GM18517 (cell line): ENCODE results near the gene MARCO.
"Not testable (repeated sequence)": the region's sequence is repeated elsewhere in the genome, so short reads cannot be mapped to it uniquely, and the experiment has no call there.

Experiments used
- ATAC-seq: cut with Tn5 transposase; IDR thresholded peaks from one replicate; pipeline ENCODE4 v1.9.1; 2021; ENCODE audit warnings: mild to moderate bottlenecking, moderate library complexity; ENCODE audit not compliant: unreplicated experiment

MARCO gene

GRCh38 chr2:118994172-118994700, 52.2 kb downstream of the MARCO start:
- no peak for ATAC-seq

DNA sequence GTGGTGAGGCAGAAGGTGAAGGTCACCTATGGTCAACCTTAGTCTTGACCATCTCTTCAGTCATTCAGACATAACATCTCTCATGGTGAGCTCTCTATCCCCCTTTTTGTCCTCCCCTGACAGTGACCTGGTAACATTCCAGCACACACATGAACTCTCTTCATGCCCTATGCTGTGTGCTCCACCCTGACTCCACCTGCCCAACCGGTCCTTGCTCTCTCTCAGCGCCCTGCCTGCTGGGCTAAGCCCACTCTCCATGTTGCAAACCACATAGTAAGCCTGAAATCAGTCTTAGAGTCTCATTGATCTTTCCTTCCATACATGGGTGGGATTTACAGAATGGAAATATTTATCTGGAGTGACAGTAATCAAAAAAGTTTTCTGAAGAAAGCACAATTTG, 52.8 kb downstream of the MARCO start:
- no peak for ATAC-seq

DNA sequence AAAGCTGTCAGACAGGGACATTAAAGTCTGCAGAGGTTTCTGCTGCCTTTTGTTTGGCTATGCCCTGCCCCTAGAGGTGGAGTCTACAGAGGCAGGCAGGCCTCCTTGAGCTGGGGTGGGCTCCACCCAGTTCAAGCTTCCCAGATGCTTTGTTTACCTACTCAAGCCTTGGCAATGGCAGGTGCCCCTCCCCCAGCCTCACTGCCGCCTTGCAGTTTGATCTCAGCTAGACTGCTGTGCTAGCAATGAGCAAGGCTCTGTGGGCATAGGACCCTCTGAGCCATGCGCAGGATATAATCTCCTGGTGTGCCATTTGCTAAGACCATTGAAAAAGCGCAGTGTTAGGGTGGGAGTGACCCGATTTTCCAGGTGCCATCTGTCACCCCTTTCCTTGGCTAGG, 61.9 kb downstream of the MARCO start:
- not testable (repeated sequence) for ATAC-seq

DNA sequence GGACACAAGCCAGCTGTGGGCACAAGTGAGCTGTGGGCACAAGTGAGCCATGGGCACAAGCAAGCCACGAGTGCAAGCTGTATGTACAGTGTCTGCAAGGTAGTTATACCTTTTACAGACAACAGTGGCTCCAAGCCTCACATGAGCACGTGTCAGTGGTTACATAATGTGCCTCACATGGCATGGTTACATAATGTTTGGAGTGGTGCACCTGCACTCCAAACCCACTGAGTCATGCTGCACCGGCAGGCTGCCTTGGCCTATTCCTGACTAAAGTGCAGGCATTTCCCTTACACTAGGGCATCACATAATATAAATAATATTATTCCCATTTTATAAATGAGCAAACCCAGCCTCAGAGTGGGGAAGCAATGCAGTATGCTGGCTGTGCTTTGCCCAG, 62.6 kb downstream of the MARCO start:
- ATAC-seq: no peak

GRCh38 chr2:119005051-119005450, 63.1 kb downstream of the MARCO start:
- ATAC-seq: no peak

- no peak for ATAC-seq
These were observed 63.6 kb downstream of the MARCO start for GRCh38 chr2:119005555-119005954.

DNA sequence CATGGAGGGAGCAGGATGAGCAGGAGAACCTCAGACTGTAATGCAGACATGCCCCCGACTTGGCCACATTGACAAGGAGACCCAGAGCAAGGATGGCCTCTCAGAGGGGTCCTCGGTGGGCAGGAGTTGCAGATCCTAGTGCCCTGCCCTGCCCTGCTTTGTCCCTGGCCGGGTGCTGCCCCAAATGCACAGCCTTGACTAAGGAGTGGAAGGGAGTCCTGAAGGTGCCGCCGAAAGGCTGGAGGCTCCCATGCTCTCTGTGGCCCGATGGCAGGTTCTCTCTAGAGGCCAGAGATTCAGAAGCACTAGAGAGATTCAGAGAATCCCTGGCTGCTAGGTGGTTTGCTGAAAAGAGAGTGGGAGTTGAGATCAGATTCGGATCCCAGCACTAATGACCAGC, 64.4 kb downstream of the MARCO start:
- no peak for ATAC-seq

DNA sequence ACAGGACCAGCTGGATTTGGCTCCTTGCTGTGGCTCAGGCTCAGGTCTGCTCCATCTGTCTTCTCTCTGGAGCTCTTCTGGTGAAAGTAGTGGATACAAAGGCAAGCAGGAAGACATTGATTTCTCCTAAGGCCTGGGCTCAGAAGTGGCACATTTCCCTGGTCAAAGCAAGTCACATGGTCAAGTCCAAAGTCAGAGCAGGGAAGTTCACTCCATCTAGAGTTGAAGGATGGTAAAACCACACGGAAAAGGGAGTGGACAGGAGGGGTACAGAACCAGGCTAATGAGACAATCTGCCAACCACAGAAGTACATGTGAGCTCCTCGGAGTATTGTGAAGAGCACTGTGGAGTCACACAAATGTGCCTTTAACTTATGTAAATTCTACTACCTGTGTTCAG, 66.1 kb downstream of the MARCO start:
- ATAC-seq: no peak

- no peak for ATAC-seq
These were observed 67.1 kb downstream of the MARCO start for GRCh38 chr2:119009110-119009509.

DNA sequence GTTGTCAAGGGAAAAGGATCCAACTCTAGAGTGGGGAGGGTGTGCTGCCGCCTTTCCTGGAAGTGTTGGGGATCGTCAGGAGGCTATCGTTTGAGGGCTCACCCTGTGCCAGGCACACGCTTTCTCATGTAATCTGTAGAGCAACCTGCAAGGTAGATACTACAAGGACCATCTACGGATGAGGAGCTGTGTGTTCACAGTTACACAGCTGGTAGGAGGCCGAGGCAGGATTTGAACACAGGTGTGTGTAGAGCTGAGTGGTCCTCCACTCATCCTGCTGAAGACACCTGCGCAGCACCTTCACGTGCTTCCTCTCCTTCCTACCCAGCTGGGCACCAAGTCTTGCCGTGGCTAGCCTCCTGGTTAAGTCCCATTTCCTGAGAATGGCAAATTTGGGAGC, 68.3 kb downstream of the MARCO start:
- ATAC-seq: no peak

DNA sequence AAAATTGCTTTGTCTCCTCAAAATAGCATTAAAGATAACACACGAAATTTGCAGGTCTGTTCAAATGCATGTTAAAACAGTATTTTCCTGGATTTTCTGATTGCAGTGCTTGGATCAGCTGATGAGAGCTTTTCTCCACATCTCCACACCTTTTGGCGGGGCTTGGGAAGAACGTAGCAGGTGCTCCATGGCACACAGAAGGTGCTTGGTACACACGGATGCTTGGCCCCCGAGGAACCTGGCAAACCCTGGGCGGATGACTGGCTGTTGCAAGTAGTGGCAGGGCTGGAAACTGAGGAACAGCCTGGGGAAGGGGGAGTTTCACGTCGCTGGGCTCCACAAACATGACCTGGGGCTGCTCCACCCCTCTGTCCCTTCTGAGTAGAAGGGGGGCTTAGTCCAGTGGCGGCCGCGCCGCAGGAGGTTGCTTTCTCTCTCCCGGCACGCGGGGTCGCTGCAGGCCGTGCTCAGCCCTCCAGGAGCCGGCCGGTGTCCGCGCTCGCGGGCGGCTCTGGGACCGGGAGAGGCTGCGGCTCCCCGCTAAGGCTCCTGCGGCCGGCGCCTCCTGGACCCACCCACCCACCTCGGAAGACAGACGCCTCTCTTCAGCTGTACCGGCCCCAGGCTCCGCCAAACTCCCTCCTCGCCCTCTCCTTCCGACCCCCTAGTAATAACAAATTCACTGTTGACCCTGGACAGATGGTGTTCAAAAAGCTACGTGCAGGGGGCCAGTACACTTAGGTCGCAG, 69.3 kb downstream of the MARCO start:
- no peak for ATAC-seq

DNA sequence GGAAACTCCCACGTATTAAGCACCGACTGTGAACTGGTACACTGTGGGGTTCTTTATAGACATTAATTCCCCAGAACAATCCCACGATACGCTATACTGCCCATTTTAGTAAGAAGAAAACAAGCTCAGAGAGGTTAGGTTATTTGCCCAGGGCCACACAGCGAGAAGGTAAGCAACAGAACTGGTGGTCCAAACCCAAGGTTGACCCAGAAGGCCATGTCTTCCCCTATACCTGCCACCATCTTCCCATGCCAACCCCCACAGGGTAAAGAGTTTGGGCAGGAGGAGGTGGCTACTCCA, 69.9 kb downstream of the MARCO start:
- no peak for ATAC-seq

GRCh38 chr2:119012345-119013301, 70.6 kb downstream of the MARCO start:
- ATAC-seq: no peak

DNA sequence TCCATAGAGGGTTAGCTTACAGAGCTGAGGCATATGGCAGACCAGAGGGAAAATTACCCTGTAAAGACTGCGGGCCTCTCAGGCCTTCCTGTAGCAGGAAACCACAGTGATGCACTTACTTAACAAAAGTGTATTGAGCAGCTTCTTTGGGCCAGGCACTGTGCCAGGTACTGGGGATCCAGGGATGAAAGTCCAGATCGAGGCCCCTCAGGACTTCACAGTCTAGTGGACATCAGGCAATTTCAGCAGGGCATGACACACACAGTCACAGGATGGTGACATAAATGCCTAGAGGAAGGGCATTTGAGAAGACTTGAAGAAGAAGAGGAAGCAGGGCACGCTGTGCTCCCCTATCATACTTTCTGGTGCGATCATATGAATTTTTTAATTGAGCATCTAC, 71.7 kb downstream of the MARCO start:
- ATAC-seq: no peak

- ATAC-seq: no peak
These were observed 73.9 kb downstream of the MARCO start for GRCh38 chr2:119015845-119016244.

DNA sequence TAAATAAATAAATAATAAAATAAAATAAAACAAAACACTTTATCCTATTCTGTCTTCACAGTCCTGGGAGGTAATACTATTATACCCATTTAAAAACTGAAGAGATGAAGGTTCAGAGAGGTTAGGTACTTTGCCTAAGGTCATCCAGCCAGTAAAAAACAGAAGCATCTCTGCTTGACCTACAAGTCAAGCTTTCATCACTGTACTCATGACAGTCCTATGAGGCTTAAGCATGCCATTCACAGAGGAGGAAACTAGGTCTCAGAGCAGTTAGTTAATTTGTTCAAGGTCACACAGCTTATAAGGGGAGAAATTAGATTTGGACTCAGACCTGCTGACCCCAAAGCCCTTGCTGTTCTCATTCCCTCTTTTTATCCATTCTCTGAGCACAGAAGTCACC, 77.5 kb downstream of the MARCO start:
- no peak for ATAC-seq

DNA sequence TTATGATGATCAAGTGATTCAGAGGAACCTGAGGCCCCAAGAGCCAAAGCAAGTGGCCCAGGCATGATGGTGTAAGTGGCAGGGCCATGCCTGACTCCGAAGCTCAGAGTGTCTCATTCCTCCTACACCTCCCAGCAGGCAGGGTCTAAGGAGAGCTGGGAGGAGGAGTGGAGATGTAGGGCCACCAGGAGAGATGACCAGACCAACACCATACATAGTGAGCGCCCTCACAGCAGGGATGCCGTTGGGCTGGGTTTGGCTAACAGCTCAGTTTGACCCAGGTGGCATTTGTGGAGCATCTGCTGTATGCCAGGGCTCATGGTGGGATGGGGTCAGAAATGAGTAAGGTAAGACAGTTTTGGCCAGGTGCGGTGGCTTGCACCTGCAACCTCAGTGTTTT, 80.7 kb downstream of the MARCO start:
- no peak for ATAC-seq

- no peak for ATAC-seq
These were observed 81.5 kb downstream of the MARCO start for GRCh38 chr2:119023534-119023933.

- ATAC-seq: no peak
These were observed 82.2 kb downstream of the MARCO start for GRCh38 chr2:119024152-119024551.

DNA sequence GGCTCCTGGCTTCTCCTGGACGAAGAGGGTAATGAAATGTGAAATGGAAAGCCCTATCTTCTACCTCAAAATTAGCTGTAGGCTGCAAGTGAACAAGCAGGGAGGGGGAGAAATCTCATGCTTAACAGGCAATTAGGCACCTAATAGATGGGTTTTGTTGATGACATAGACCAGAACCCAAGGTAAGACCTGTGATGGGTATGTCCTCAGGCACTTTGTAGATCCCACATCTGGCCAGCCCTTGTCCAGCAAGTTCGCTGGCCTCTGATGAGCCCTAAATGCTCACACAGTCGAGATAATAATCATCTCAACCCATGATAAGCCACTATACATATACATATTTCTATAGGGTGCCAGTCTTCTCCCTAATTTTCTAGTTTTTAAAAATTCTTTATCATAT, 82.6 kb downstream of the MARCO start:
- ATAC-seq: no peak

- ATAC-seq: no peak
These were observed 83.0 kb downstream of the MARCO start for GRCh38 chr2:119025013-119025412.

DNA sequence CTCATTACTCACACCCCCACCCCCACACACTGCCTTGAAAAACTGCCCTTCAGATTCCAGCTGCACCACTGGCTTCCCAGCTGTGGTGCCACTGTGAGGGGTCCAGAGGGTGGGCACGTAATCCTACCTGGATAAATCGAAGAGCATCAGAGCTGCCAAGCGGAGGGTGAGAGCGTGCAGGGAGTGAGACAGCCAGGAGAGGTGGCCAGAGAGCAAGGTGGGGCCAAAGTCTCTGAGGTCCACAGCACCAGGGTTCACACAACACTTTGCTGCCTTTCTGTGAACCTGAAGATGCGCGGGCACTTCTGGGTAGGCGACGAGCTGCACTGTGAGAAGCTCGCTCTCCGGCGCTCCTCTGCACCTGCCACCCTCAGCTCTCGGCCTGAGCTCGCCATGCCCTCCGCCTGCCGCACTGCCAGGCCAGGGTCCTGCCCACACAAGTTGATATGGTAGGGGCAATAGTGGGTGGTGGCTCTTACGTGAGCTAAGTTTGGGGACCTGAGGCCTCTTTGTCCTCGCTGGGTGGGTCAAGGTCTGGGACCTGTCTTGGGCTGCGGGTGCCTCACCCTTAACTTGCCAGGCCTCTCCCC, 83.9 kb downstream of the MARCO start:
- no peak for ATAC-seq
